Stimulated activated CD4-positive, alpha-beta T cell treated with anti-CD3 and anti-CD28 coated beads, TNF-alpha, amount 100 ng/mL, for 24 hours (primary cell): Measurements from ENCODE around the gene KRTAP5-2.
"Not testable (repeated sequence)": the region's sequence is repeated elsewhere in the genome, so short reads cannot be mapped to it uniquely, and the experiment has no call there.

Experiments
- DNase-seq, 3 experiments: peaks; one replicate each; pipeline ENCODE4 v3.0.0-alpha.2; 2020; ENCODE audit warnings: low read depth in 3 of 3

Gene KRTAP5-2

GRCh38 chr11:1589996-1590395, 8.1 kb downstream of the KRTAP5-2 start:
- no peak for DNase-seq

DNA sequence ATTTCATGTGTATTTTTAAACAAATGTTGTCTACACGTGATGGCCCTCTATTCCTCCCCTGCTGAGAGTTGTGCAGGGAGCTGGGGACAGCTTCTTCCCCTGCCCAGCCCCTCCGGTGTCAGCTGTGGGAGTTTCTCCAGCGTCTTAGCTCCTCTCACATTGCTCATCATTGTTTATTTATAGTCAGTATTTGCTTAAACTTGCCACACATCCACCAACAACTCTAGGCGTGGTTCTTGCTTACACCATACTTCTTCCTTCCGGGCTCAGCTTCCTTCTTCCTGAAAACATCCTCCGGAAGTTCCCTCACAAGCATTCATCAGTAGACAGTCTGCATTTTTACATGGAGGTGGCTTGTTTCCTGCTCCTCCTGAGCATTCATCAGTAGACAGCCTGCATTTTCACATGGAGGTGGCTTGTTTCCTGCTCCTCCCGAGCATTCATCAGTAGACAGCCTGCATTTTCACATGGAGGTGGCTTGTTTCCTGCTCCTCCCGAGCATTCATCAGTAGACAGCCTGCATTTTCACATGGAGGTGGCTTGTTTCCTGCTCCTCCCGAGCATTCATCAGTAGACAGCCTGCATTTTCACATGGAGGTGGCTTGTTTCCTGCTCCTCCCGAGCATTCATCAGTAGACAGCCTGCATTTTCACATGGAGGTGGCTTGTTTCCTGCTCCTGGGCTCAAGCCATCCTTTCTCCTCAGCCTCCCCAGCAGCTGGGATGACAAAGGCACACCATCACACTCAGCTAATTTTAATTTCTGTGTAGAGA, 8.7 kb downstream of the KRTAP5-2 start:
- not testable (repeated sequence) for DNase-seq

GRCh38 chr11:1586699-1587098, 11.4 kb downstream of the KRTAP5-2 start:
- DNase-seq, result no peak

DNA sequence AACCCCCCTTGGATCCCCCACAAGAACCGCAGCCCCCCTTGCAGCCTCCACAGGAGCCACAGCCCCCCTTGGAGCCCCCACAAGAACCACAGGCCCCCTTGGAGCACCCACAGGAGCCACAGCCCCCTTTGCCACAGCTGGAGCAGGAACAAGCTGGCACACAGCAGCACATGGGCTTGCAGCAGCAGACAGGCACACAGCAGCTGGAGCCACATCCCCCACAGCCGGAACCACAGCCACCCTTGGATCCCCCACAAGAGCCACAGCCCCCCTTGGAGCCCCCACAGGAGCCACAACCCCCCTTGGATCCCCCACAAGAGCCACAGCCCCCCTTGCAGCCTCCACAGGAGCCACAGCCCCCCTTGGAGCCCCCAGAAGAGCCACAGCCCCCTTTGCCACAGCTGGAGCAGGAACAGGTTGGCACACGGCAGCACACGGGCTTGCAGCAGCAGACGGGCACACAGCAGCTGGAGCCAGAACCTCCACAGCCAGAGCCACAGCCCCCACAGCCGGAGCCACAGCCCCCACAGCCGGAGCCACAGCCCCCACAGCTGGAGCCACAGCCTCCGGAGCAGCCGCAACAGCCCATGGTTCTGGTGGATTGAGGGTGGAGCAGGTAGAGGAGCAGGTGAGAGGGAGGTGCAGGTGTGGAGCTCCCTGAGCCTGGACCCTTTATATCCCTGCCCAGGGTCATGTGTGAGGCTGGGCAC, 13.3 kb downstream of the KRTAP5-2 start, which contains the start of gene KRTAP5-1:
KRTAP5-1 (minus strand) TSS at position 623 of the 710 bp plus-strand sequence; CDS start at position 589, 34 bp downstream.
- not testable (repeated sequence) for DNase-seq

DNA sequence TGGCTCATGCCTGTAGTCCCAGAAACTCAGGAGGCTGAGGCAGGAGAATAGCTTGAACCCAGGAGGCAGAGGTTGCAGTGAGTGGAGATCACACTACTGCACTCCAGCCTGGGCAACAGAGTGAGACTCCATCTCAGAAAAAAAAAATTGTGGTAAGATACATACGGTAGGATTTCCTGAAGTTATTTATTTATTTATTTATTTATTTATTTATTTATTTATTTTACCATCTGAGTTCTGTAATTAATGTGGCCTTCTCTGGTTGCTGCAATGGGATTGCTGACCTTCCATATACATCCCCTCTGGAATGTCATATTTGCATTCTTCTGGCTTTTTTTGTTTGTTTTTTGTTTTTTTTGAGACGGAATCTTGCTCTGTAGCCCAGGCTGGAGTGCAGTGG, 15.2 kb downstream of the KRTAP5-2 start:
- DNase-seq, result not testable (repeated sequence)

DNA sequence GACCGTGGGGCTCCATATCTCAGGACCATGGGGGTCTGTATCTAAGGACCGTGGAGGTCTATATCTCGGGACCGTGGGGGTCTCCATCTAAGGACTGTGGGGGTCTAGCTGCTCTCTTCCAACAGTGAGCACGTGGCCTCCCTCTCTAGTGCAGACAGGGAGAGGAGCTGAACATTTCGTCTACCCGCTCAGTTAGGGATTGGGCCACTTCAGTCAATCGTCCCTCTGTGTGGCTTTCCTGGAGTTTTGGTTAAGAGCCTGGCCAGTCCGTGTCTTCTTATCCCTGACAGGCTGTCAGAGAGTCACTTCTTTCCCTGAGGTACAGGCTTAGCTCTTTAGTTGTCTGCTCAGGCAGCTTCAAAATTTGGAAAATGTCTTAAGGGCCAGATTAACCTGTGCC, 16.1 kb downstream of the KRTAP5-2 start:
- DNase-seq, result no peak

- DNase-seq, result no peak
Observed at GRCh38 chr11:1576825-1577224, 21.3 kb downstream of the KRTAP5-2 start.

- DNase-seq, result not testable (repeated sequence)
Observed at GRCh38 chr11:1575756-1576155, 22.3 kb downstream of the KRTAP5-2 start.

DNA sequence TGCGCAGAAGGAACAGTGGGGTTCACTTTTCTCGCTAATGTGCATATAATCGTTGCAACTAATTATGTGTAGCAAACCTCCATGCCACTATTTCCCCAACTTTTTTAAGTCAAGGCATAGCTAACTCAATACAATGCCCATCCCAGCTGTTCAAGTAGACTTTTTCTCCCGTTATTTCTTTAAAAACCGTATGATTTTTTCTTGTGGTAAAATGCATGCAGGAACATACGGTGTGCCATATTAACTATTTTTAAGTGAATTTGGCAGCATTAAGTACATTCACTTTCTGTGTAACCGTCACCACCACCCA, 23.2 kb downstream of the KRTAP5-2 start:
- no peak for DNase-seq

DNA sequence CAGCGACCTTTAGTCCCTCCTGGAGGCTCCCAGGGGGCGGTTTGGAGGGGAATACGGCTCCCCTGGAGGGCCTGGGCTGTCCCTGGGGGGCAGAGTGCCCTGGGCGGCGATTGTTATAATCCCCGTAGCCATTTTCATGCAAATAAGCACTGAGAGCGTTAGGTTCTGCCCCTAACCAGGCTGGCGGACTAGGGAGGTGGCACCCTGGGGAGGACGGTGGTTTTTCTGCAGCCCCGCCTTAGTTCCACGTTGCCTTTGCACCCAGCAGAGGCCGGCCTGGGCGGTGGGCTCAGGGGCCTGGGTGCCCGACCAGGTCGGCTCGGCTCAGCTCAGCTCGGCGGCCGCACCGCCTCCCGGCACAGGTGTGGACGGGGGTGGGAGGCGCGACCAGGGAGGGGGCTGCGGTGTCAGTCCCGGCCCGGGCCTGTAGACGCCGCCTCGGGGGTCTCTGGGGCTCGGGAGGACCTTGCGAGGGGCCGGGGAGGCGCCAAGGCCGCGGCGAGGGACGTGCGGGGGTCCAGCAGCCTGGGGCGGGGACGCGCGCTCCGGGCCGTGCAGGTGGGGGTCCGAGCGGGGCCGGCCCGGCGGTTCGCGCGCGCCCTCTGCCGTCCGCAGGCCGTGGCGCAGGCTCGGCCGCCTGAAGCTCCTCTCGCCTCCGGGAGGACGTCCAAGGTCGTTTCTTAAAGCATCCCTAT, 23.7 kb downstream of the KRTAP5-2 start:
- peak in 1 of 3 experiments; percentile 45 for DNase-seq

GRCh38 chr11:1573903-1574237, 24.2 kb downstream of the KRTAP5-2 start:
- no peak for DNase-seq

GRCh38 chr11:1573077-1573902, 24.8 kb downstream of the KRTAP5-2 start:
- DNase-seq, result peak in 1 of 3 experiments; percentile 17

- DNase-seq, result peak; percentile 78 to 86 (median 83)
Observed at GRCh38 chr11:1572197-1573076, 25.7 kb downstream of the KRTAP5-2 start, which contains the start of gene DUSP8. TSS of gene DUSP8 (minus strand) at chr11:1572271. CDS start at chr11:1565826, 6,445 bp downstream.

GRCh38 chr11:1571760-1572196, 26.3 kb downstream of the KRTAP5-2 start:
- DNase-seq, result no peak

DNA sequence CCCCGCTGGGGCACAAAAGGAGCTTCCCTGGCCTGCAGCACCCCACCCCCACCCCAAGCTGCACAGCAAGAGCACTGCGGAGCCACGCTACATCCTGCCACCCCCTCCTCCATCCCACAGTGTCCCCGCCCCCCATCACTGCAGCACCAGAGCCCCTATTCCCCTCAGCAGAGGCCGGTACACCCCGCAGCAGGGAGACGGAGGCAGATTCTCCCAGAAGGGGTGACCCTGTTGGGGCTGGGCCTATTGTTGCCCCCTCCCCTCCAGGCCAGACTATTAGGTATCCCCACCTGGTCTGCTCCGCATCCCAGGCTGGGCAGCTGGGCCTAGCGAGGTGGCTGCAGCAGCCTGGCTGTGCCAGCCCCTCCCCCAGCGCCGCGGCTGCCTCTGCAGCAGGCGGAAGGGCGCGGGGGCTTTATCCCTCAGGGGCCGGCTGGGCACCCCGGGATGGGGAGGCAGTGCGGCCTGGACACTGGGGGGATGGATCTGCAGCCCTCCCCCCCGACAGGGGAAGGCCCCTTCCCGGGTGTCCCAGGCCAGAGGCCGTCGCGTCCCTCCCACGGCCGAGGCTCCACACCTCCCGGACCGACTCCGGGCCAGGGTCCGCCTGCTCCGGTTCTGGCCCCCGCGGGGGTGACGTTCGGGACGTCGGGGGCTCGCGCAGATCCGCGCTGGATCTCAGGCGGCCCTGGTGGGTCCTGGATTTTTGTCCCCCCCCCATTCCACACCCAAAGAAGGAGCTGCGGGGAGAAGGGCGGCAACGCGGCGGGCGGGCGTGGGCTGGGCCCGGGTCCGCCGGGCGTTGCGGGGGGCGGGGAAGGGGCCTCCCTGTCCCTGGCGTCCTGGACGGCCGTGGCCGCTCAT, 27.0 kb downstream of the KRTAP5-2 start:
- no peak for DNase-seq

DNA sequence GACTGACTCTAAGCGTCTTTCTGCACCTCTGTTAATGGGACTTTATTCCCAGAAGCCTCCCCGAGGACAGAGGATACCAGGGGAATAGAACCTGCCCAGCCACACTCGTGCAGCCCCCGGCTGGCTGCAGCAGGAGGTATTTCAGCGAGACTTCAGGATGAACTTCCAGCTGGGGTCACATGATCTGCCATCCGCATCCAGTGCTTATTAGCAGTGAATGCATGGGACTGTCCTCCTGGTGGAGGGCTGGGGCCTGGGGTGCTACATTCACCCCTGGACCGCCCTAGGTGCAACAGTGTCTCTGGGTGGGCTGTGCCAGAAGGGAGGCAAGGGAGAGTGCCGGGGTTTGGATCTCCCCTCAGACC, 27.6 kb downstream of the KRTAP5-2 start:
- no peak for DNase-seq

GRCh38 chr11:1570001-1570453, 28.1 kb downstream of the KRTAP5-2 start:
- no peak for DNase-seq

- no peak for DNase-seq
Observed at GRCh38 chr11:1569251-1569780, 28.8 kb downstream of the KRTAP5-2 start.

GRCh38 chr11:1568441-1568911, 29.6 kb downstream of the KRTAP5-2 start:
- no peak for DNase-seq
